Karpas-422 (cell line): ENCODE data around the gene KBTBD2. TPM values are rescaled to one million over a fixed set of nuclear protein-coding genes. Genes with fewer than 3 reads are reported as not detected.
"Not testable (repeated sequence)": the region's sequence is repeated elsewhere in the genome, so short reads cannot be mapped to it uniquely, and the experiment has no call there.

Source experiments
- DNase-seq: peaks from one replicate; pipeline ENCODE4 v3.0.0-alpha.2; 2015
- H2AFZ ChIP-seq: fragments of 200-600 bp; sonication (generic); 2 replicates; pipeline ENCODE4 v1.6.1; 2014; ENCODE audit warnings: antibody characterized with exemption, low read length, mixed read lengths
- H3K27ac ChIP-seq: fragments of 200-600 bp; sonication (generic); 2 replicates; pipeline ENCODE4 v1.5.1; 2014; ENCODE audit warnings: mild to moderate bottlenecking, low read length, moderate library complexity
- H3K27me3 ChIP-seq: fragments of 200-600 bp; sonication (generic); 2 replicates; pipeline ENCODE4 v1.6.1; 2014; ENCODE audit warnings: low read length, mixed read lengths
- H3K36me3 ChIP-seq: fragments of 200-600 bp; sonication (generic); 2 replicates; pipeline ENCODE4 v1.6.1; 2014; ENCODE audit warnings: low read length, mixed read lengths; ENCODE audit not compliant: insufficient read depth
- H3K4me1 ChIP-seq: fragments of 200-600 bp; sonication (generic); 2 replicates; pipeline ENCODE4 v1.6.1; 2014; ENCODE audit warnings: mild to moderate bottlenecking, low read length, mixed read lengths
- H3K4me2 ChIP-seq: fragments of 200-600 bp; sonication (generic); 2 replicates; pipeline ENCODE4 v1.6.1; 2014; ENCODE audit warnings: low read length, low read depth, mild to moderate bottlenecking; ENCODE audit not compliant: poor library complexity, severe bottlenecking
- H3K4me3 ChIP-seq: fragments of 200-600 bp; sonication (generic); 2 replicates; pipeline ENCODE4 v1.5.1; 2014; ENCODE audit warnings: mild to moderate bottlenecking, antibody characterized with exemption, low read length, mixed read lengths
- H3K79me2 ChIP-seq: fragments of 200-600 bp; sonication (generic); 2 replicates; pipeline ENCODE4 v1.6.1; 2014; ENCODE audit warnings: mild to moderate bottlenecking, low read length, mixed read lengths
- H3K9ac ChIP-seq: fragments of 200-600 bp; sonication (generic); 2 replicates; pipeline ENCODE4 v1.6.0; 2014; ENCODE audit warnings: low read length
- H3K9me2 ChIP-seq: fragments of 200-600 bp; sonication (generic), shearing (Covaris generic); replicated peaks from 2 replicates; pipeline ENCODE4 v1.6.0; 2014; ENCODE audit warnings: mild to moderate bottlenecking, low read length, moderate library complexity; ENCODE audit not compliant: insufficient read depth
- H3K9me3 ChIP-seq: fragments of 300-700, 200-600 bp; sonication (generic); 2 replicates; pipeline ENCODE4 v1.6.1; 2014; ENCODE audit warnings: low read length, mixed read lengths
- H4K20me1 ChIP-seq: fragments of 200-600 bp; sonication (generic); 2 replicates; pipeline ENCODE4 v1.6.1; 2014; ENCODE audit warnings: mild to moderate bottlenecking, antibody characterized with exemption, low read length, low read depth; ENCODE audit not compliant: insufficient read depth
- total RNA-seq: library from RNA; depleted of rRNA; stranded (reverse); fragments of >200 nt; shearing (Covaris generic); gene quantifications from 2 replicates; pipeline ENCODE4 v1.2.3, GENCODE V29; 2014; ENCODE audit warnings: low replicate concordance

Gene KBTBD2
- total RNA-seq, 1 experiment from 2014 or later: 28.6 TPM

DNA sequence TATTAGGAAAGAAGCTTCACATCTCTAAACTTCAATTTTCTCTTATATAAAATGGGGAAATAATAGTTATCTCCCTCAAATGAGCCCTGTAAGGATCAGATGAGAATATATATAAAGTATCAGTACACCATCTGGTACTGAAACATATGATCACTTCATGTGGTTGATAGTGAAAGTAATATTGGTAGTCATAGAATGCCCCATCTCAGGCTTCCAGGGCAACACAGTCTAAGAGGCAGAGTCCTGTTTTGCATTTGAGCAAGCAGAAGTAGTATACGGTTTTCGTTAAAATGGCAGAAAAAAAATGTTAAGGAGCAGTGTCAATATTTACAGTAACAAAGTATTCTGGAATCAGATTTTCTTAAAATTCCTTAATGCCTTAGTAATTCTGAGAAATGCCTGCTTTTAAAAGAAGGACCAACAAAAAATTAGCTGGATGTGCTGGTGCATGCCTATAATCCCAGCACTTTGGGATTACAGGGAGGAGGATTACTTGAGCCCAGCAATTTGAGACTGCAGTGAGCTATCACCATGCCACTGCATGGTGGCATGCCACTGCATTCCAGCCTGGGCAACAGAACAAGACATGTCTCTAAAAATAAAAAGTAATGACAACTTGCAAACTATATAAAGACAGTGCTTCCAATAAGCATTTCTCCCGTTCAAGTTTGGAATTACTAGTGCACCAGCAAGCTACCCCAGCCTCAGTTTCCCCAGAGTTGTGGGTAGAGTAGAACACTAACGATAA lies 19.8 kb downstream of the KBTBD2 start:
- DNase-seq: no peak
- H3K9me2 ChIP-seq: no peaks in the 10 kb centered on the region
- H4K20me1 ChIP-seq: 0 out of 2 replicates have a peak, but pooled peaks cover 11% of the 10 kb centered on the region
- no peaks in the 10 kb centered on the region for H3K27me3 ChIP-seq
- H3K27ac ChIP-seq: no peak overlapping the region
- peaks cover 32% of the 10 kb centered on the region for H3K79me2 ChIP-seq
- H3K4me3 ChIP-seq: no peak overlapping the region
- no peaks in the 10 kb centered on the region for H3K4me1 ChIP-seq
- no peaks in the 10 kb centered on the region for H3K9me3 ChIP-seq
- peaks cover 43% of the 10 kb centered on the region for H3K36me3 ChIP-seq
- no peak overlapping the region for H3K4me2 ChIP-seq
- no peak overlapping the region for H3K9ac ChIP-seq
- H2AFZ ChIP-seq: no peak overlapping the region

DNA sequence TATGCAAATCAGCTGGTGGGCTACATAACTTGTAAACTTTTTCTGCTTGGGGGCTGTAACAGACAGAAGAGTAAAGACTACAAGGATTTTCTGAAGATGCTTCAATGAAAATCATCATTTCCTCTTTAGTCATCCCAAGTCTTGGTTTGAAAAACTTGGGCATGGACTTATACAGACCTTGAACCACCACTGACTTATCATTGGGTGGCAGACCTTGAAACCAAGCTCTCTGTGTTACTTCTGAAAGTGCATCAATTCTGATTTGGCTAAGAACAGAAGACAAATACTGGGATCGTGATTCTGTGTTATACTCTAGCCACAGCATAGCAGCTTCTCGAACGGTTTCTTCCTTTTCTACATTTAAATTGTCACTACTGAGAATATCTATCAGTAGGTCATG lies 21.3 kb downstream of the KBTBD2 start:
- peaks cover 18% of the 10 kb centered on the region for H3K79me2 ChIP-seq
- 0 out of 2 replicates have a peak, but pooled peaks cover 11% of the 10 kb centered on the region for H4K20me1 ChIP-seq
- H3K4me1 ChIP-seq: no peaks in the 10 kb centered on the region
- no peak overlapping the region for H3K4me2 ChIP-seq
- no peak overlapping the region for H3K4me3 ChIP-seq
- no peaks in the 10 kb centered on the region for H3K27me3 ChIP-seq
- no peak overlapping the region for H3K27ac ChIP-seq
- no peaks in the 10 kb centered on the region for H3K9me3 ChIP-seq
- H2AFZ ChIP-seq: no peak overlapping the region
- no peaks in the 10 kb centered on the region for H3K9me2 ChIP-seq
- H3K9ac ChIP-seq: no peak overlapping the region
- no peak for DNase-seq
- peaks cover 41% of the 10 kb centered on the region for H3K36me3 ChIP-seq

DNA sequence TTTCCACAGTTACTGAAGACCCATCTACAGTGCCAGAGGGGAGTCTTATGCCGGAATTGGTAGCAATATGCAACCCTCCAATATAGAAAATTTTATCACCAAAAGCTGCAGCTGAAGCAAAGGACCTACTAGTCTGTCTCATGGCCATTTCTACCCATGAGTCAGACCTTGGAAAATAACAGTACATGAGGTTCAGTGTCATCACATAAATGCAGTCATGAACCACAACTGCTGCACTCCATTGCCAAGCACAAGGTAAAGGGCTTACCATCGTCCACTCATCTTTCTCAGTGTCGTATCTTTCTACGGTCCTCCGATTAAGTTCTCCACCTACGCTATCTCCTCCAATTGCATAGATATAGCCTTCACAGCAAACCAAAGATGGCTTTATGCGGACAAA lies 21.8 kb downstream of the KBTBD2 start:
- Histone ChIP-seq H4K20me1 (0 out of 2 replicates have a peak, but pooled peaks cover 5% of the 10 kb centered on the region), H3K27ac (no peak overlapping the region), H3K9ac (no peak overlapping the region), H3K4me1 (no peaks in the 10 kb centered on the region), H3K79me2 (peaks cover 13% of the 10 kb centered on the region), H3K9me2 (no peaks in the 10 kb centered on the region), H3K9me3 (no peaks in the 10 kb centered on the region), H3K36me3 (peaks cover 35% of the 10 kb centered on the region), H3K4me2 (no peak overlapping the region), H3K27me3 (no peaks in the 10 kb centered on the region), H3K4me3 (no peak overlapping the region), H2AFZ (no peak overlapping the region)
- DNase-seq: no peak

DNA sequence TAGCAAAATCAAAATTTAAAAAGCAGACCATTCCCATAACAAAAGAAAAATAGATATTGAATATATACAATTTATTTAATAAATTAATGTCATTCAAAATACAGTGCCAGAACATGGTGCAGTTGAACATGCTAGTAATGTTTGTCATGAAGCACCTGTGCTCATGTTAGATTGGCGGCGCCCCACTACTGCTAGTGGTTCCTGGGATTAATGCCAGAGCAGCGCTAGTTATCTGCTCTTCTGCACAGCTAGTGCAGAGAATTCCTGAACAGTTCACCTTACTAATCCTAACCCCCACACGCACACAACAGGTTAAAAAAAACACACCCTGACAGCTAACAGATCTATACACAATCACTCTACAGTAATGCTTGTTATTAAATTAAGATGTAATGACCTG lies 23.4 kb downstream of the KBTBD2 start:
- 0 out of 2 replicates have a peak, but pooled peaks cover 3% of the 10 kb centered on the region for H3K4me1 ChIP-seq
- no peaks in the 10 kb centered on the region for H3K9me3 ChIP-seq
- no peak overlapping the region for H3K27ac ChIP-seq
- no peak overlapping the region for H3K4me3 ChIP-seq
- no peak overlapping the region for H3K4me2 ChIP-seq
- no peaks in the 10 kb centered on the region for H3K9me2 ChIP-seq
- H3K36me3 ChIP-seq: peaks cover 31% of the 10 kb centered on the region
- H3K79me2 ChIP-seq: peaks cover 10% of the 10 kb centered on the region
- DNase-seq: no peak
- H3K27me3 ChIP-seq: no peaks in the 10 kb centered on the region
- H2AFZ ChIP-seq: no peak overlapping the region
- H4K20me1 ChIP-seq: 0 out of 2 replicates have a peak, but pooled peaks cover 5% of the 10 kb centered on the region
- no peak overlapping the region for H3K9ac ChIP-seq

DNA sequence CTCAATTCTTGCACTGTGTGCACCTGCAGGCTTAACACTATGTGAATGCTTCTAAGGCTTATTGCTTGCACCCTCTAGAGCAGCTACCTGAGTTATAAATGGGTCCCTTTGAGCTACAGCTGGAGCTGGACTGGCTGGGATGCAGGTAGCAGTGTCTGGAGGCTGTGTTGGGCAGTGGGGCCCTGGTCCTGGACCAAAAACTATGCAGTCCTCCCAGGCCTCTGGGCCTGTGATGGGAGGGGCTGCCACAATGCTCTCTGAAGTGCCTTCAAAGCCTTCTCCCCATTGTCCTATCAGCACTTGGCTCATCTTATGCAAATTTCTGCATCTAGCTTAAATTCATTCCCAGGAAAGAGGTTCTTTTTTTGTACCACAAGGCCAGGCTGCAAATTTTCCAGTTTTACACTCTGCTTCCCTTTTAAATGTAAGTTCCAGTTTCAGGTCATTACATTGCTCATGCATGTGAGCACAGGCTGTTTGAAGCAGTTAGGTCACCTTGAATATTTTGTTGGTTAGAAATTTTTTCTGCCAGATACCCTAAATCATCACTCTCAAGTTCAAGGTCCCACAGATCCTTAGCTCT lies 26.0 kb downstream of the KBTBD2 start:
- Histone ChIP-seq H3K27me3 (no peaks in the 10 kb centered on the region), H3K4me1 (0 out of 2 replicates have a peak, but pooled peaks cover 3% of the 10 kb centered on the region), H3K27ac (no peak overlapping the region), H3K4me3 (no peak overlapping the region), H3K79me2 (peaks cover 5% of the 10 kb centered on the region; the same call in 1 of the 2 replicates), H3K9me3 (no peaks in the 10 kb centered on the region), H3K36me3 (peaks cover 13% of the 10 kb centered on the region), H3K9ac (no peak overlapping the region), H2AFZ (no peak overlapping the region), H3K4me2 (no peak overlapping the region), H3K9me2 (no peaks in the 10 kb centered on the region), H4K20me1 (0 out of 2 replicates have a peak, but pooled peaks cover 5% of the 10 kb centered on the region)
- DNase-seq: no peak

DNA sequence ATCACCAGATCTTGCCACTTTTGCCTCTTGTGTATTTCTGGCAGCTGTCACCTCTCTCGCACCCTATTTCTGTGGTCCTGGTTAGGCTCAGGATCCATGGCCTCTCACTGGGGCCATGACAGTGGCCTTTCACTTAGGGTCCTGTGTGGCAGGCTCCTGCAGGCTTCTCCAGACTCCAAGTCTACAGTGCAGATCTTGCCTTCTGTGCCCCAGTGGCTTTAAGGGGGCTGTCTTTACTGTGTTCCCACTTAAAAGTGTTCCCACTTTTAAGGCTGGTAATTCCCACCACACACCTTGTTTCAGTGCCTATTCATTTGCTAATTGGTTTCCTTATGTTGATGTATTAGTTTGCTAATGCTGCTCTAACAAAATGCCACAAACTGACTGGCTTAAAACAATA lies 27.7 kb downstream of the KBTBD2 start:
- not testable (repeated sequence) for H3K9me3 ChIP-seq, H3K9me2 ChIP-seq, H3K27me3 ChIP-seq, H3K79me2 ChIP-seq, H3K36me3 ChIP-seq, H3K27ac ChIP-seq, H3K4me3 ChIP-seq, H2AFZ ChIP-seq, H3K4me2 ChIP-seq, H4K20me1 ChIP-seq, H3K4me1 ChIP-seq, H3K9ac ChIP-seq, DNase-seq

DNA sequence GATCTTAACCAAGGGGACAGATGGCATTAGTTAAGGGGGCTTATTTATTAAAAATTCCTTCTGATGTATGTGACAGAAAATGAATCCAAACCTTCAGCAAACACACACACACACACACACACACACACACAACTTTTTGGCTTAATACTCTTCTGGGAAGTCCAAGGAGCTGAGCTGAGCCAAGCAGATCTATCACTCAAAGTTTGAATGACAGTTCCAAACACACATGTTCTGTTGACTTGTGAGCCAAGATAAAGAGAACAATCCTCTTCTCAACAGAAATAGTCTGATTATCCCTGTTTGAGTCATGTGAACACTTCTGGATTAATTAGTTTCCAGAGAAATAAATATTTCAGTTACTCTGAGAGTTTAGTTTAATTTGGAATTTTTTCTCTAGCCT lies 31.5 kb downstream of the KBTBD2 start:
- no peak for DNase-seq
- Histone ChIP-seq H3K27me3 (no peaks in the 10 kb centered on the region), H3K9ac (no peak overlapping the region), H3K9me3 (no peaks in the 10 kb centered on the region), H3K79me2 (no peaks in the 10 kb centered on the region), H3K4me3 (no peak overlapping the region), H3K4me2 (no peak overlapping the region), H3K27ac (no peak overlapping the region), H3K9me2 (no peaks in the 10 kb centered on the region), H3K4me1 (0 out of 2 replicates have a peak, but pooled peaks cover 3% of the 10 kb centered on the region), H3K36me3 (no peaks in the 10 kb centered on the region), H4K20me1 (no peaks in the 10 kb centered on the region), H2AFZ (no peak overlapping the region)

DNA sequence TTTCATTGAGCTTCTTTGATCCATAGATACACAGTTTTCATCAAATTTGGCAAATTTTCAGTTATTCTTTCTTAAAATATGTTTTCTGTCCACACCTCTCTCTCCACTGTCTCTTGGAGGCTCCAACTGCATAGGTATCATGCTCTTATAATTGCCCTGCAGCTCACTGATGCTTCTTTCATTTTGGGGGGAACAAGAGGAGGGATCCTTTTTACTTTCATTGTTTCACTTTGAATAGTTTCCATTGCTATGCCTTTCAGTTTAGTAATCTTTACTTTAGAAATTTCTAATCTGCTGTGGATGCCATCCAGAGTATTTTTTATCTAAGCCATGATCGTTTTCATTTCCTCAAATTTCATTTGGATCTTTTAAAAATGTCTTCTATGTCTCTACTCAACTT lies 32.9 kb downstream of the KBTBD2 start:
- Histone ChIP-seq H3K4me1 (0 out of 2 replicates have a peak, but pooled peaks cover 3% of the 10 kb centered on the region), H3K79me2 (no peaks in the 10 kb centered on the region), H3K9ac (no peak overlapping the region), H3K4me2 (no peak overlapping the region), H4K20me1 (no peaks in the 10 kb centered on the region), H3K9me3 (no peaks in the 10 kb centered on the region), H2AFZ (no peak overlapping the region), H3K27ac (no peak overlapping the region), H3K27me3 (no peaks in the 10 kb centered on the region), H3K36me3 (no peaks in the 10 kb centered on the region), H3K4me3 (no peak overlapping the region), H3K9me2 (no peaks in the 10 kb centered on the region)
- no peak for DNase-seq
